T-helper 1 cell treated with Interleukin-12 subunit alpha and Interleukin-12 subunit beta and Interleukin-4 antibody, amounts not matched to agents 30 μg/mL and 1 μg/mL, for 36 hours (primary cell): ENCODE measurements around the gene FZD7.

Source experiments
- H3K27ac Mint-ChIP-seq: one replicate; pipeline ENCODE4 v1.8.0; 2021; ENCODE audit warnings: mild to moderate bottlenecking, mixed read lengths
- H3K27me3 Mint-ChIP-seq: one replicate; pipeline ENCODE4 v1.8.0; 2021; ENCODE audit warnings: low read depth, mixed read lengths
- H3K36me3 Mint-ChIP-seq: one replicate; pipeline ENCODE4 v1.8.0; 2021; ENCODE audit warnings: low read depth, mixed read lengths
- H3K4me1 Mint-ChIP-seq: one replicate; pipeline ENCODE4 v1.8.0; 2021; ENCODE audit warnings: low read depth, mixed read lengths
- H3K4me3 Mint-ChIP-seq: one replicate; pipeline ENCODE4 v1.8.0; 2021; ENCODE audit warnings: mild to moderate bottlenecking, moderate library complexity, mixed read lengths
- H3K9me3 Mint-ChIP-seq: one replicate; pipeline ENCODE4 v1.8.0; 2021; ENCODE audit warnings: mixed read lengths

FZD7 gene

DNA sequence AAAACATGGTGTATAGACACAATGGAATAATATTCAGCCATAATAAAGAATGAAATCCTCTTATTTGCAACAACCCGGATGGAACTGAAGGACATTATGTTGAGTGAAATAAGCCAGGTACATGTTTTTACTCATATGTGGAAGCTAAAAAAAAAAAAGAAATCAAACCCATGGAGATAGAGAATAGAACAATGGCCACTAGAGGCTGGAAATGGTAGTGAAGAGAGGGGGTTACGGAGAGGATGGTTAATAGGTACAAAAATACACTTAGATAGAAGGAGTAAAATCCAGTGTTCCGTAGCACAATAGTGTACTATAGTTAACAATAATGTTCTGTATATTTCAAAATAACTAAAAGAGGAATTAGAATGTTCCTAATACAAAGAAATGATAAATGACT is 26.6 kb downstream of the FZD7 start:
- Mint-ChIP-seq H3K4me1 (no peaks in the 10 kb centered on the region), H3K36me3 (no peaks in the 10 kb centered on the region), H3K4me3 (no peak overlapping the region), H3K9me3 (no peaks in the 10 kb centered on the region), H3K27ac (no peak overlapping the region), H3K27me3 (peaks cover 23% of the 10 kb centered on the region)

DNA sequence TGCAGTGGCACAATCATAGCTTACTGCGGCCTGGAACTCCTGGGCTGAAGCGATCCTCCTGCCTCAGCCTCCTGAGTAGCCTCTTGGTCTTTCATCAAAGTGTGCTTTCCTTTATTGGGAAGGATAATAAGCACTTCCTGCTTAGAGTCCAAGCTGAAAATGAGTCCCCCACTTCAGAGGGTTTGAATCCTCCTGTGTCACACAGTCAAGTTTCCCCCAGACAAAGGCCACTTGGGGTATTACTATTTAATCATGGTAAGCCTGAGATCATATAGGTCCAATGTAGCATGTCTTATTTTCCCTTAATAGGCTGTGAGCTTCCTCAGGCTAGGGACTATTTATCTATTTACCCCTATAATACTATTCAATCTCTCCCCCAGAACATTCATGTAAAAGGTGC is 28.0 kb downstream of the FZD7 start:
- Mint-ChIP-seq H3K27me3 (peaks cover 14% of the 10 kb centered on the region), H3K4me3 (no peak overlapping the region), H3K9me3 (no peaks in the 10 kb centered on the region), H3K4me1 (no peaks in the 10 kb centered on the region), H3K27ac (no peak overlapping the region), H3K36me3 (no peaks in the 10 kb centered on the region)

DNA sequence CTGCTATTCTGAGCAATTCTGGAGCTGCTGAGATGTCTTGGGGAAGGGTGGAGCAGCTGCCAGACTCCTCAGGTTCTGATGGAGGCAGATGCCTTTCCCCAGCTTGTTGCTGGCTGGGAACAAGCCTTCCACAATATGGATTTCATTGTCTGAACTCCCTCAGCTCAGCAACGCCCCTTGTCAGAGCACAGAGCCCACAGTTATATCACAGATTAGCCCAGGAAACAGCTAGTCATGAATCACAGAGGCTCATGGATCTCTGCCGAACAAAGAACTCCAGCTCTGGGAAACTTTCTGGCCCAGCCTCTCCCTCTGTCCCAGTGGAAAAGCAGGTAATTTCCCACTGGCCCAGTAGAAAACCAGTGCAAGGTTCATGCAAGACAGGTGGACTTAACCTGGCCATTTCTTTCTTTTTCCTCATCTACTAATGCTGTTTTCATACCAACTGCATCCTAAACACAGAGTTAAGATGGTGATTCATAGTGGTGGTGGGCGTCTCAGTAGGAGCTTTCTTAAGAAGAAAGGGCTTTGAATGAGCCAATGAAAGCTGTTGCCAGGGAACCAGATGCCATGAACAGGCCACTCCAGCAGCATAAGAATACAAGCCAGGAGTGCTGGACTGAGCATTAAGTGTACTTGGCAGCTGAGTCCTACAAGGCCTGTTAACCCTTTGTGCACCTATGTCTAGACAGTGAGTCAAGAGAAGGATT is 30.7 kb downstream of the FZD7 start:
- Mint-ChIP-seq H3K36me3 (no peaks in the 10 kb centered on the region), H3K9me3 (no peaks in the 10 kb centered on the region), H3K27ac (no peak overlapping the region), H3K27me3 (peaks cover 4% of the 10 kb centered on the region), H3K4me1 (no peaks in the 10 kb centered on the region), H3K4me3 (no peak overlapping the region)

DNA sequence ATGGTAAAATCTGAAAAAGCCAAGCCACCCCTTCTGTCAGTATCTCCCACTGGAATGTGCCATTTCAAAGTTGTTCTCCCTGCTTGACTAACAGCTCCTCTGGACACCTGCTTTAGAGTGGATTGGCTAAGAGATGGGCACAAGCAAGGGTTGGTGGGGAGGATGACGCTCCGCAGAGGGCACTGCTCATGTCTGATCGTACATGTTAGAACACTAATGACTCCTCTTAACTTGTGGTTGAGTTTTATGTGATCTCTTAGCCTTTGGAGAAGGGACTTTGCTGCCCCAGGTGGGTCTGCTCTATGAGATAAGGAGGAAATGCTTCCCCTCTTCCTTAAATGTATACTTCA is 31.2 kb downstream of the FZD7 start:
- no peaks in the 10 kb centered on the region for H3K36me3 Mint-ChIP-seq
- H3K27me3 Mint-ChIP-seq: peaks cover 4% of the 10 kb centered on the region
- H3K27ac Mint-ChIP-seq: no peak overlapping the region
- no peaks in the 10 kb centered on the region for H3K9me3 Mint-ChIP-seq
- no peaks in the 10 kb centered on the region for H3K4me1 Mint-ChIP-seq
- H3K4me3 Mint-ChIP-seq: no peak overlapping the region

DNA sequence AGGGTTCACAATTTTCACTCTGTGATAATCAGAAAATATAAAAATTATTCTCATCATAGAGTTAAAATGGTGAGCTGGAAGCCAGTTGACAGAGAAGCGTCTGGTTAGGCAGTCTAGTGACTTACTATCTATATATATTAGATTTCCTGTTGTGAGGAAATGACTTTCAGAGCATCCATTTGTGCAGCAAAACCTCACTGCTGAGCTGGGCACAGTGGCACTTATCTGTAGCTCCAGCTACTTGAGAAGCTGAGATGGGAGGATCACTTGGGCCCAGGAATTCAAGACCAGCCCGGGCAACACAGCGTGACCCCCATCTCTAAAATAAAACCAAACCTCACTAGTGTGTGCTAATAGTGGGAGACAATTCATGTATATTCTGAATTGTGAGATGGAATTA is 32.2 kb downstream of the FZD7 start:
- Mint-ChIP-seq H3K4me3 (no peak overlapping the region), H3K36me3 (no peaks in the 10 kb centered on the region), H3K4me1 (no peaks in the 10 kb centered on the region), H3K27me3 (no peaks in the 10 kb centered on the region), H3K27ac (no peak overlapping the region), H3K9me3 (no peaks in the 10 kb centered on the region)

DNA sequence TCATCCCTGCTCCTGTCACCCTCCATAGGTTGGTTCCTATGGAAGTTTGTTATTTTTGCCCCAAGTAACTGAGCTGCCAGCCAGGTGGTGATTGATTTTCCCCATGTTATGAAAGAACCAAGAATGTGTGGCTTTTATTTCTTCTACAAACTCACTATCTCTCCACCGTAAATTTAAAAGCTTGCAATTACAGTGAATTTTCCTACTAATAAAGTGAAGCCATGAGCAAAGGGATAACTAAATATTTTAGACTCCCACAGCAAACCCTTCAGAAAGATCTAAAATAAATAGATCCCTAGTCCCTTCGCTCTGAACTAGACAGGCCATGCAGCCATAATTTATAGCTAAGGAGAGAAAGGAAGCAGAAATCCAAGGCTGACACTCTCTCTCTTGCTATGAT is 33.2 kb downstream of the FZD7 start:
- H3K4me1 Mint-ChIP-seq: no peaks in the 10 kb centered on the region
- no peaks in the 10 kb centered on the region for H3K36me3 Mint-ChIP-seq
- H3K9me3 Mint-ChIP-seq: no peaks in the 10 kb centered on the region
- no peak overlapping the region for H3K4me3 Mint-ChIP-seq
- no peaks in the 10 kb centered on the region for H3K27me3 Mint-ChIP-seq
- H3K27ac Mint-ChIP-seq: no peak overlapping the region

DNA sequence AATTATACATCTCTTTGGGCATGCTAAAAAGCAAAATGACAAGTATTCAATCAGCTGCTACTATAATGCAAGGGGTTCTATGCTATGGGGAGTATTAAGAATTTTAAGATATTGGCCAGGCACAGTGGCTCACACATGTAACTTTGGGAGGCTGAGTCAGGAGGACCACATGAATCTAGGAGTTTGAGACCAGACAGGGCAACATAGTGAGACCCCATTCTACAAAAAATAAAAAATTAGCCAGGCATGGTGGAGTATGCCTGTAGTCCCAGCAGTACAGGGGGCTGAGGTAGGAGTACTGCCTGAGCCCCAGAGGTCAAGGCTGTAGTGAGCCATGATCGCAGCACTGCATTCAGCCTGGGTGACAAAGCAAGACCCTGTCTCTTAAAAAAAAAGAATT is 33.9 kb downstream of the FZD7 start:
- H3K4me1 Mint-ChIP-seq: no peaks in the 10 kb centered on the region
- H3K4me3 Mint-ChIP-seq: no peak overlapping the region
- H3K27me3 Mint-ChIP-seq: no peaks in the 10 kb centered on the region
- H3K36me3 Mint-ChIP-seq: no peaks in the 10 kb centered on the region
- H3K27ac Mint-ChIP-seq: no peak overlapping the region
- H3K9me3 Mint-ChIP-seq: no peaks in the 10 kb centered on the region

DNA sequence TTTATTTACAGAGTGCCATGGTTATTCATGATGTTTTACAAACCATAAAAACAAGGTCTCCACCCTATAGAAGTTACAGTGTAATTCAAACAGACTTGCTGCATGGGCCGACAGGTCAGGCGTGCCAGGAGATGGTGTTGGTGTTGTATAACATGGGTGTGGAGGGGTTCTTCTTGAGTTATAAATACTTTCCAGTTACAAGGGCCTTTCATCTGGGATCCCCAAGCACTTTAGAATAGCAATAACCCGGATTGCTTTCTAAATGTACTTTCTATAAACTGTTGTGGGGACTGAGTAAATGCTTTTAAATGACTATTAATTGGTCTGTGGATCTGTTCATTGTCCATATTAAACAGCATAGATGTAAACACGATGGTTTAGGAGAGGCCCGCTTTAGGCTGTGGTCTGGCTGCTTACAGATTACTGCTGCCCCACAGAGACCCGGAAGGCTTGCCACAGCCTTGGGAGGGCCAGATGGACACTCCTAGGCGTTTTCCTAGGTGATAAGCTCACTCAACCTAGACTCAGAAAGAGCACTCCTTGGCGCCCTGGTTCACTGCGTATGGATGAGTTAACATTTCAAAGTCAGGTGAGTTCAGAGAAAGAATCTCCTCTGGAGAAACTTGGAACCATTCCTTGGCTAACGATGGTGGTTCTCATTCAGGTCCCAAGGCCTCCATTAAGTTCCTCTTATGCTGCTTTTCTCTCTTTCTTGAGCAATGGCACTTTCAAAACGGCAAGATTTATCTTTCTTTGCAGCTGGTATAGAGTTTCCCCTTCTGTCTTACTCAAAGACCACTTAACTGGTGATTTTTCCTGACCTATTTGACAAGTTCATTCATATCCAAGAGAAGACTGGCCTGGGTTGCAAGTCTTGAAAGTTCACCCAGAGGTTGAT is 35.8 kb downstream of the FZD7 start:
- Mint-ChIP-seq H3K27ac (no peak overlapping the region), H3K9me3 (no peaks in the 10 kb centered on the region), H3K36me3 (no peaks in the 10 kb centered on the region), H3K4me3 (no peak overlapping the region), H3K27me3 (no peaks in the 10 kb centered on the region), H3K4me1 (no peaks in the 10 kb centered on the region)

DNA sequence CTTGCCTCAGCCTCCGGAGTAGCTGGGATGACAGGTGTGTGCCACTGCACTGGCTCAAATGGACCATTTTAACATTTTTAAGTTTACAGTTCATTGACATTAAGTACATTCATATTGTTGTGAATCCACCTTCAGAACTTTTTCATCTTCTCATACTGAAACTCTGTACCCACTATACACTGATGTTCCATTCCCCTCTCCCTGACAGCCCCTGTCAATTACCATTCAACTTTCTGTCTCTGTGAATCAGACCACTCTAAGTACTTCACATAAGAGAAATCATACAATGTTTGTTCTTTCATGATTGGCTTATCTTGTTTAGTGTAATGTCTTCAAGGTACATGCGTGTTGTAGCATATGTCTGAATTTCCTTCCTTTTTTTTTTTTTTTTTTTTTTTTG is 37.5 kb downstream of the FZD7 start:
- H3K4me1 Mint-ChIP-seq: no peaks in the 10 kb centered on the region
- no peak overlapping the region for H3K4me3 Mint-ChIP-seq
- H3K27me3 Mint-ChIP-seq: peaks cover 3% of the 10 kb centered on the region
- H3K36me3 Mint-ChIP-seq: no peaks in the 10 kb centered on the region
- H3K9me3 Mint-ChIP-seq: no peaks in the 10 kb centered on the region
- H3K27ac Mint-ChIP-seq: no peak overlapping the region

DNA sequence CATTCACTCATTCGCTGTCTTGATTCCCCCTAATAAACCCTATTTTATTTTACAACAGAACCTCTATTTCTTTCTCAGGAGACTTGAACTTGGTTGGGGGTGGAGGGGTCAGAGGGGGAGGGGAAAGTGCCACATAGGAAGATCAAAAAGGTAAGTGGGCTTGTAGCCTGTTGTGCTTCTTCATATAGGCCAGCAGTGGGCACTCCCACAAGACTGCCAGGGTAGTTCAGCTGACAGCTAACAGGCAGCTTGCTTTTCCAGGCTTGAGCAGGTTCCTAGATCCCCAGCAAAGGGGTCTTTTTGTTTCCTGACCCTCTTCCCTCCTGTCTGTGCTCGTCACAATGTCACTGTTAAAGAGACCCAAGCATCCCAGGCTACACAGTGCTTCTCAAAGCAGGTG is 38.6 kb downstream of the FZD7 start:
- no peaks in the 10 kb centered on the region for H3K4me1 Mint-ChIP-seq
- H3K27me3 Mint-ChIP-seq: peaks cover 3% of the 10 kb centered on the region
- no peaks in the 10 kb centered on the region for H3K9me3 Mint-ChIP-seq
- H3K27ac Mint-ChIP-seq: no peak overlapping the region
- H3K36me3 Mint-ChIP-seq: no peaks in the 10 kb centered on the region
- no peak overlapping the region for H3K4me3 Mint-ChIP-seq

DNA sequence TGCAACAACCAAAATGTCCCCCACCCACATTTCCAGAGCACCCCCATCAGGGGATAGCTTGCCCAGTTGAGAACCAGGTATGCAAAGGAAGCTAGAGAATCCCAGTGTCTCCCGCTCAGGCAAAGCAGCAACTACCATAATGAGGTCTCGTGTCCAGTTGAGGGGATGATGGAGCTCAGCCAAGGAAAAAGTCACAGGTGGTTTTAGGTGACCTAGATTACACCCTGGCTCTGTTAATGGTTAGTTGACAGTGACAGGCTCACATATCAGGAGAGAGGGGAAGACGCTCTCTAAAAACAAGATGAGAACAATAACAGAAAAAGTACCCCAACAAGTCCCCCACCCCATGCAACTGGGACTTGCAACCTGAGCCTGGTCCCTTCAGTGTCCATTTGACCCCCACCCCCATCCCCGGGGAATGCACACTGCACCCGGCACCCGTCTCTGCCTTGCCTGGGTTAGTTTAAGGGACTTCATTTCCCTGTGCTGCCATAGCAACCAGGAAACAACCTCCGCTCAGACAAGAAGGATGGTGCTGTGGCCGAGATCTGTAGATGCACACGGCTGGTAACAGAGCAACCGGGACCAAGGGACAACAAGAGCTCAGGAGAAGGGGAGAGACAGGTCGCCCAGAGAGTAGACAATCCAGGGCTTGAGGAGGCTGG is 39.2 kb downstream of the FZD7 start, which contains the start of gene KIAA2012:
TSS of gene KIAA2012 (plus strand) at position 519 of the 665 bp plus-strand sequence. CDS start 373 bp downstream, outside the sequence.
- no peaks in the 10 kb centered on the region for H3K36me3 Mint-ChIP-seq
- H3K27ac Mint-ChIP-seq: no peak within 1 kb of the TSS
- H3K4me1 Mint-ChIP-seq: no peaks in the 10 kb centered on the region
- H3K27me3 Mint-ChIP-seq: peaks cover 3% of the 10 kb centered on the region
- H3K9me3 Mint-ChIP-seq: no peaks in the 10 kb centered on the region
- H3K4me3 Mint-ChIP-seq: no peak within 1 kb of the TSS

DNA sequence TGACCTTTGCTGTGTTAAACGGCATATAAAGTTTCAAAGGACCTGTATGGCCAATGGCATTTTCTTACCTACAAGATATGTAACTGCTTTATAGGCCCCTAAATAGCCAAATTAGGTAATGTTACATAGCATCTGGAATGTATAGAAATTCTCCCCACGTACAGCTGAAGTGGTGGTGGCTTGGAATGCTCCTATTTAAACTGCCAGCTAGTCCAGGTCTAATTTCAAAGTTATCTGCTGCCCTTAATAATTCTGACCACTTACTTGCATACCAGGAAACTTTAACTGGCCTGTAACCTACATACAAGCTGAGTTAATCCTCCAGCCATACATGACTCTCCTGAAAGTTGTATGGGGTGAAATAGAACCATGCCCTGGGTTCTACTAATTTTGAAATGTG is 40.7 kb downstream of the FZD7 start:
- Mint-ChIP-seq H3K27ac (no peak overlapping the region), H3K27me3 (peaks cover 3% of the 10 kb centered on the region), H3K4me3 (no peak overlapping the region), H3K4me1 (no peaks in the 10 kb centered on the region), H3K36me3 (no peaks in the 10 kb centered on the region), H3K9me3 (no peaks in the 10 kb centered on the region)

DNA sequence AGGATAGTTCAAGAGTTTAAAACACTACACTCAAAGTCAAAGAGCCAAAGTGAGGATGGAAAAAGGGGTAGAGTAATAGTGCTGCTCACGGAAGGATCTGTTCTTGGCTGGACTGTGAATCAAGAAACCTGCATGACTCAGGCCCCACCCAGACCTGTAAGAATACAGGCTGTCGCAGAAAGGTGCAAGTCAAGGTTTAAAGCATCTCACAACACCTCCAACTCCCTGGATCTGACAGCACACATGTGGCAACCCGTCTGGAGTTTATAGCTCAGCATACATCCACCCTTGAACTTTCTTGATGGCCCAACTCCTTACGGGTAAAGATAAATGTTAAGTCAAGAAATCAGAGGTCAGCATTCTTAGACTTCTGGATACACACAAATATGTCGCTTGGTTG is 45.7 kb downstream of the FZD7 start:
- H3K9me3 Mint-ChIP-seq: no peaks in the 10 kb centered on the region
- H3K4me1 Mint-ChIP-seq: no peaks in the 10 kb centered on the region
- H3K27ac Mint-ChIP-seq: no peak overlapping the region
- H3K27me3 Mint-ChIP-seq: peaks cover 8% of the 10 kb centered on the region
- H3K4me3 Mint-ChIP-seq: no peak overlapping the region
- H3K36me3 Mint-ChIP-seq: no peaks in the 10 kb centered on the region

DNA sequence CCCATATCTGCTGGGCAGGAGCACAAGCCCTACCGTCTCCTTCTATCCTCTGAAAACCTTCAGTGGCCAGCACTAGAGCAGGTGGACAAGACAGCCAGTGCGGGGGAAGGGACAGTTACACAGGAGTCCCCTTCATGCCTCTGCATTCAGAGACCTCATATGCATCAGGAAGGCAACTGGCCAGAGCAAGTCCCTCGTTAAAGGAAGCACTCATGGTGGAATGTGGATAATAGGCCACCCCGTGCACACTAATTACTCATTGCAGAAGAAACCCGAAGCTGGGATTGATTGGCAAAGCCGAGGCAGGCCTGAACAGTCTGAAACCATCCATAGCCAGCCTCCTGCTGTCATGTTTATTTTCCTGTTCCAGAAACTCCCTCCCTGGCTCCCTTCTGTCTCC is 50.6 kb downstream of the FZD7 start:
- Mint-ChIP-seq H3K4me3 (no peak overlapping the region), H3K36me3 (no peaks in the 10 kb centered on the region)

More for the DNA sequence above, 50.6 kb downstream of the FZD7 start:
- Mint-ChIP-seq H3K27me3 (peaks cover 13% of the 10 kb centered on the region), H3K27ac (no peak overlapping the region), H3K9me3 (no peaks in the 10 kb centered on the region), H3K4me1 (no peaks in the 10 kb centered on the region)
